HEK293 (cell line): ENCODE results near the gene UBTD1.
A peak's percentile ranks its signal among the peaks of the same experiment; 100 is the strongest.

Source experiments
- CTCF ChIA-PET: fragments of 350-600 bp; formaldehyde crosslinking; extraction: SDS; loops from one replicate; lab custom pipeline; 2021; ENCODE audit warnings: antibody characterized with exemption; lab: Yijun Ruan, JAX
- POLR2A ChIA-PET: fragments of 300-600 bp; formaldehyde crosslinking; extraction: SDS; loops from one replicate; lab custom pipeline; 2020; ENCODE audit warnings: antibody characterized with exemption, inconsistent platforms; lab: Yijun Ruan, JAX
- H3K27ac ChIP-seq: fragments of 200-500 bp; sonication (Bioruptor generic); 2 replicates; pipeline ENCODE4 v1.5.1; 2014; ENCODE audit warnings: low read depth, low read length, control low read depth, inconsistent platforms; ENCODE audit errors: extremely low read depth
- H3K36me3 ChIP-seq, 2 experiments: fragments of 200-500 bp in 1 of 2; sonication (Bioruptor generic) in 1 of 2; 1 replicate in 1 of 2; 2 replicates in 1 of 2; pipeline ENCODE4 v1.5.1; 2014 to 2017; ENCODE audit warnings: inconsistent platforms in 2 of 2, low read length in 2 of 2; ENCODE audit not compliant: control insufficient read depth in 2 of 2, insufficient read depth in 1 of 2
- H3K4me1 ChIP-seq: fragments of 200-500 bp; sonication (Bioruptor generic); 2 replicates; pipeline ENCODE4 v1.5.1; 2014; ENCODE audit warnings: mild to moderate bottlenecking, low read length, inconsistent platforms; ENCODE audit not compliant: control insufficient read depth, insufficient read depth
- H3K4me3 ChIP-seq: 2 replicates; pipeline ENCODE4 v1.5.1; 2011; ENCODE audit warnings: low read depth, mild to moderate bottlenecking, control low read depth, low read length, moderate library complexity
- H3K9me3 ChIP-seq: fragments of 200-500 bp; sonication (Bioruptor generic); 2 replicates; pipeline ENCODE4 v1.5.1; 2014; ENCODE audit warnings: low read depth, low read length, inconsistent platforms; ENCODE audit not compliant: control insufficient read depth, insufficient read depth
- HOXC10 ChIP-seq: sonication (generic); formaldehyde crosslinking; IDR thresholded peaks from 2 replicates; pipeline ENCODE4 v1.8.1; 2023; ENCODE audit warnings: mild to moderate bottlenecking, missing genetic modification reagents
- IKZF3 ChIP-seq: fragments of 450-650 bp; IDR thresholded peaks from 2 replicates; pipeline ENCODE4 v1.5.0; 2018; ENCODE audit warnings: missing biosample characterization, mild to moderate bottlenecking, missing genetic modification characterization, moderate library complexity
- ZBTB11 ChIP-seq: fragments of 450-650 bp; formaldehyde crosslinking; conservative IDR thresholded peaks from 2 replicates; pipeline ENCODE4 v1.5.1; 2016; ENCODE audit warnings: low read depth, missing biosample characterization, missing genetic modification characterization
- ZNF114 ChIP-seq: fragments of 450-650 bp; formaldehyde crosslinking; IDR thresholded peaks from 2 replicates; pipeline ENCODE4 v1.5.0; 2017; ENCODE audit warnings: missing biosample characterization, missing genetic modification characterization
- ZNF202 ChIP-seq: fragments of 450-650 bp; formaldehyde crosslinking; IDR thresholded peaks from 2 replicates; pipeline ENCODE4 v1.5.1; 2016; ENCODE audit warnings: missing biosample characterization, missing genetic modification characterization, borderline replicate concordance
- ZNF223 ChIP-seq: fragments of 450-650 bp; formaldehyde crosslinking; IDR thresholded peaks from 2 replicates; pipeline ENCODE4 v1.5.1; 2016; ENCODE audit warnings: missing biosample characterization, missing genetic modification characterization
- ZNF311 ChIP-seq: fragments of 450-650 bp; formaldehyde crosslinking; IDR thresholded peaks from 2 replicates; pipeline ENCODE4 v1.5.1; 2017; ENCODE audit warnings: missing biosample characterization, missing genetic modification characterization, borderline replicate concordance
- ZNF362 ChIP-seq: fragments of 450-650 bp; formaldehyde crosslinking; IDR thresholded peaks from 2 replicates; pipeline ENCODE4 v1.5.1; 2016; ENCODE audit warnings: missing biosample characterization, missing genetic modification characterization
- ZNF580 ChIP-seq: fragments of 450-650 bp; formaldehyde crosslinking; IDR thresholded peaks from 2 replicates; pipeline ENCODE4 v1.5.1; 2016; ENCODE audit warnings: missing biosample characterization, missing genetic modification characterization
- ZNF596 ChIP-seq: fragments of 450-650 bp; IDR thresholded peaks from 2 replicates; pipeline ENCODE4 v1.5.0; 2018; ENCODE audit warnings: missing biosample characterization, mild to moderate bottlenecking, missing genetic modification characterization, moderate library complexity
- ZNF600 ChIP-seq: fragments of 450-650 bp; formaldehyde crosslinking; IDR thresholded peaks from 2 replicates; pipeline ENCODE4 v1.5.1; 2016; ENCODE audit warnings: missing biosample characterization, missing genetic modification characterization
- ZNF645 ChIP-seq: fragments of 450-650 bp; formaldehyde crosslinking; IDR thresholded peaks from 2 replicates; pipeline ENCODE4; 2016; ENCODE audit warnings: missing biosample characterization, missing genetic modification characterization
- ZNF660 ChIP-seq: fragments of 450-650 bp; IDR thresholded peaks from 2 replicates; pipeline ENCODE4 v1.5.1; 2018; ENCODE audit warnings: missing biosample characterization, mild to moderate bottlenecking, missing genetic modification characterization
- ZXDB ChIP-seq: fragments of 450-650 bp; formaldehyde crosslinking; IDR thresholded peaks from 2 replicates; pipeline ENCODE4 v1.5.1; 2016; ENCODE audit warnings: missing biosample characterization, missing genetic modification characterization
- TF ChIP-seq, protein P1 (sequence below): fragments of 450-650 bp; formaldehyde crosslinking; IDR thresholded peaks from 2 replicates; pipeline ENCODE4 v1.5.1; 2017; ENCODE audit warnings: missing biosample characterization, missing genetic modification characterization
- TF ChIP-seq, protein P2 (sequence below): fragments of 450-650 bp; formaldehyde crosslinking; IDR thresholded peaks from 2 replicates; pipeline ENCODE4 v1.5.1; 2016; ENCODE audit warnings: missing biosample characterization, missing genetic modification characterization
- TF ChIP-seq, protein P3 (sequence below): fragments of 450-650 bp; formaldehyde crosslinking; IDR thresholded peaks from 2 replicates; pipeline ENCODE4 v1.5.1; 2016; ENCODE audit warnings: missing biosample characterization, missing genetic modification characterization

UBTD1 gene

GRCh38 chr10:97511711-97512440, 13.2 kb downstream of the UBTD1 start:
- Histone ChIP-seq H3K4me3 (no peak overlapping the region), H3K27ac (no peak overlapping the region), H3K4me1 (no peaks in the 10 kb centered on the region), H3K36me3 (no peaks in the 10 kb centered on the region), H3K9me3 (no peaks in the 10 kb centered on the region)
- ChIA-PET POLR2A (no interaction called here), CTCF (interaction anchor here (0.9 kb wide), 1 partner anchor 23 kb away, joined by 3 read pairs; no protein-coding TSS in a partner anchor)
- TF ChIP-seq ZNF223 (tag by site-specific recombination) (no peak), ZXDB (no peak), ZNF600 (tag by site-specific recombination) (no peak), HOXC10 (CRISPR knock-in tag) (no peak), ZNF660 (tag by site-specific recombination) (no peak), ZNF645 (tag by site-specific recombination) (no peak), ZNF114 (tag by site-specific recombination) (no peak), ZNF596 (tag by site-specific recombination) (no peak), ZNF311 (tag by site-specific recombination) (no peak), ZNF362 (tag by site-specific recombination) (no peak)
- TF ChIP-seq, protein P1, sequence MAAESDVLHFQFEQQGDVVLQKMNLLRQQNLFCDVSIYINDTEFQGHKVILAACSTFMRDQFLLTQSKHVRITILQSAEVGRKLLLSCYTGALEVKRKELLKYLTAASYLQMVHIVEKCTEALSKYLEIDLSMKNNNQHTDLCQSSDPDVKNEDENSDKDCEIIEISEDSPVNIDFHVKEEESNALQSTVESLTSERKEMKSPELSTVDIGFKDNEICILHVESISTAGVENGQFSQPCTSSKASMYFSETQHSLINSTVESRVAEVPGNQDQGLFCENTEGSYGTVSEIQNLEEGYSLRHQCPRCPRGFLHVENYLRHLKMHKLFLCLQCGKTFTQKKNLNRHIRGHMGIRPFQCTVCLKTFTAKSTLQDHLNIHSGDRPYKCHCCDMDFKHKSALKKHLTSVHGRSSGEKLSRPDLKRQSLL (tag by site-specific recombination), result no peak

DNA sequence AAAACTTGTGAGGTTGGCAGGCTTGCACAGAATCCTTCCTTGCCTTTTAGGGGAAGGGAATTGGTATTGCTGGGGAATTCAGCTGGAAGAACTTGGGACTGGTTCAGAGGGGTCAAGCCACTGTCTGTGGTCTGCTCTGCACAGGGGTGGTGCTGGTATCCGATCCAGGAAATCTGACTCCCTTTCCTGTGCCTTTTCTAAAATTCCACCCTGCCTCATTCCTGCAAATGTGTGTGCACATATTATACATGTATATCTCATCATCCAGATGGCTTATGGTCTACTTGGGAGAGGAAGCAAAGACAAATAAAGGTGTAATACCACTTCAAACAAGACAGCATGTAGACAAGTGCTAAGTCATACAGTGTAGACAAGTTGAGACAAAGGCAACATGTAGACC, 14.3 kb downstream of the UBTD1 start:
- ChIA-PET CTCF (interaction anchor here (0.6 to 0.8 kb wide), 2 partner anchors 21 to 57 kb away, joined by 3 to 5 read pairs; no protein-coding TSS in a partner anchor), POLR2A (no interaction called here)

GRCh38 chr10:97514344-97514743, 15.6 kb downstream of the UBTD1 start:
- Histone ChIP-seq H3K27ac (no peak overlapping the region), H3K4me1 (no peaks in the 10 kb centered on the region), H3K9me3 (no peaks in the 10 kb centered on the region), H3K4me3 (no peak overlapping the region), H3K36me3 (no peaks in the 10 kb centered on the region)
- ChIA-PET POLR2A (no interaction called here), CTCF (interaction anchor here (1.0 to 1.1 kb wide), 3 partner anchors 13 to 50 kb away, joined by 3 to 6 read pairs (median 3); no protein-coding TSS in a partner anchor)
- no peak for TF ChIP-seq ZNF580 (tag by site-specific recombination)
- TF ChIP-seq, protein P2, sequence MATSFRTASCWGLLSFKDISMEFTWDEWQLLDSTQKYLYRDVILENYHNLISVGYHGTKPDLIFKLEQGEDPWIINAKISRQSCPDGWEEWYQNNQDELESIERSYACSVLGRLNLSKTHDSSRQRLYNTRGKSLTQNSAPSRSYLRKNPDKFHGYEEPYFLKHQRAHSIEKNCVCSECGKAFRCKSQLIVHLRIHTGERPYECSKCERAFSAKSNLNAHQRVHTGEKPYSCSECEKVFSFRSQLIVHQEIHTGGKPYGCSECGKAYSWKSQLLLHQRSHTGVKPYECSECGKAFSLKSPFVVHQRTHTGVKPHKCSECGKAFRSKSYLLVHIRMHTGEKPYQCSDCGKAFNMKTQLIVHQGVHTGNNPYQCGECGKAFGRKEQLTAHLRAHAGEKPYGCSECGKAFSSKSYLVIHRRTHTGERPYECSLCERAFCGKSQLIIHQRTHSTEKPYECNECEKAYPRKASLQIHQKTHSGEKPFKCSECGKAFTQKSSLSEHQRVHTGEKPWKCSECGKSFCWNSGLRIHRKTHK, result no peak
- TF ChIP-seq ZBTB11, result no peak
- TF ChIP-seq ZNF202 (tag by site-specific recombination), result no peak
- TF ChIP-seq IKZF3 (tag by site-specific recombination), result no peak

More for the DNA sequence above, 14.3 kb downstream of the UBTD1 start:
- Histone ChIP-seq H3K27ac (no peak overlapping the region), H3K36me3 (no peaks in the 10 kb centered on the region), H3K9me3 (no peaks in the 10 kb centered on the region)
- TF ChIP-seq, protein P3, sequence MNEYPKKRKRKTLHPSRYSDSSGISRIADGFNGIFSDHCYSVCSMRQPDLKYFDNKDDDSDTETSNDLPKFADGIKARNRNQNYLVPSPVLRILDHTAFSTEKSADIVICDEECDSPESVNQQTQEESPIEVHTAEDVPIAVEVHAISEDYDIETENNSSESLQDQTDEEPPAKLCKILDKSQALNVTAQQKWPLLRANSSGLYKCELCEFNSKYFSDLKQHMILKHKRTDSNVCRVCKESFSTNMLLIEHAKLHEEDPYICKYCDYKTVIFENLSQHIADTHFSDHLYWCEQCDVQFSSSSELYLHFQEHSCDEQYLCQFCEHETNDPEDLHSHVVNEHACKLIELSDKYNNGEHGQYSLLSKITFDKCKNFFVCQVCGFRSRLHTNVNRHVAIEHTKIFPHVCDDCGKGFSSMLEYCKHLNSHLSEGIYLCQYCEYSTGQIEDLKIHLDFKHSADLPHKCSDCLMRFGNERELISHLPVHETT (tag by site-specific recombination), result no peak
- 0 out of 2 replicates have a peak, but pooled peaks have one; percentile 33 for TF ChIP-seq ZNF223 (tag by site-specific recombination)
- TF ChIP-seq, all 188 proteins: peak for 1
- Histone ChIP-seq H3K4me1 (no peaks in the 10 kb centered on the region), H3K4me3 (no peak overlapping the region)
